ENCODE measurements around the gene OR52J3. TPM values are rescaled to one million over a fixed set of nuclear protein-coding genes. Genes with fewer than 3 reads are reported as not detected.
"Not testable (repeated sequence)": the region's sequence is repeated elsewhere in the genome, so short reads cannot be mapped to it uniquely, and the experiment has no call there.

Gene OR52J3
- polyA plus RNA-seq, 1 donor (not counting 4 experiments of a cell fraction or from before 2014, with no cell fraction given) = not detected

DNA sequence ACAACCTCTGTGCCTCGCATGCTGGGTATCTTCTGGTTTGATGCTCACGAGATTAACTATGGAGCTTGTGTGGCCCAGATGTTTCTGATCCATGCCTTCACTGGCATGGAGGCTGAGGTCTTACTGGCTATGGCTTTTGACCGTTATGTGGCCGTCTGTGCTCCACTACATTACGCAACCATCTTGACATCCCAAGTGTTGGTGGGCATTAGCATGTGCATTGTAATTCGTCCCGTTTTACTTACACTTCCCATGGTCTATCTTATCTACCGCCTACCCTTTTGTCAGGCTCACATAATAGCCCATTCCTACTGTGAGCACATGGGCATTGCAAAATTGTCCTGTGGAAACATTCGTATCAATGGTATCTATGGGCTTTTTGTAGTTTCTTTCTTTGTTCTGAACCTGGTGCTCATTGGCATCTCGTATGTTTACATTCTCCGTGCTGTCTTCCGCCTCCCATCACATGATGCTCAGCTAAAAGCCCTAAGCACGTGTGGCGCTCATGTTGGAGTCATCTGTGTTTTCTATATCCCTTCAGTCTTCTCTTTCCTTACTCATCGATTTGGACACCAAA, 516 bp downstream of the OR52J3 start:
- H3K9me3 ChIP-seq (ENCODE audit: control insufficient read depth, low read depth, low read length) = no peaks in the 10 kb centered on the region
- no peak overlapping the region for H3K27ac ChIP-seq (ENCODE audit: control insufficient read depth, insufficient read depth, low read length)
- no peak overlapping the region for H3K9ac ChIP-seq (ENCODE audit: control insufficient read depth, extremely low read depth, insufficient read depth, low read length)
- H3K79me2 ChIP-seq (ENCODE audit: control insufficient read depth, insufficient read depth, low read length) = no peaks in the 10 kb centered on the region
- dilution Hi-C loops (cut with MboI; ENCODE audit: extremely low pct_ligation_motif_present, low sequenced_read_pairs) = no loop called here
- H3K27me3 ChIP-seq (ENCODE audit: control insufficient read depth, extremely low read depth, insufficient read depth, low read length) = no peaks in the 10 kb centered on the region
- H2AFZ ChIP-seq (ENCODE audit: control insufficient read depth, low read length) = no peak overlapping the region
- no peak for DNase-seq (ENCODE audit: low read depth, low spot score)
- no peaks in the 10 kb centered on the region for H3K9me1 ChIP-seq (ENCODE audit: control insufficient read depth, extremely low read depth, insufficient read depth, low read length)
- TF ChIP-seq EZH2 (IDR thresholded peaks at IDR 0.05; ENCODE audit: low read length) = no peak
- TF ChIP-seq, protein P1, sequence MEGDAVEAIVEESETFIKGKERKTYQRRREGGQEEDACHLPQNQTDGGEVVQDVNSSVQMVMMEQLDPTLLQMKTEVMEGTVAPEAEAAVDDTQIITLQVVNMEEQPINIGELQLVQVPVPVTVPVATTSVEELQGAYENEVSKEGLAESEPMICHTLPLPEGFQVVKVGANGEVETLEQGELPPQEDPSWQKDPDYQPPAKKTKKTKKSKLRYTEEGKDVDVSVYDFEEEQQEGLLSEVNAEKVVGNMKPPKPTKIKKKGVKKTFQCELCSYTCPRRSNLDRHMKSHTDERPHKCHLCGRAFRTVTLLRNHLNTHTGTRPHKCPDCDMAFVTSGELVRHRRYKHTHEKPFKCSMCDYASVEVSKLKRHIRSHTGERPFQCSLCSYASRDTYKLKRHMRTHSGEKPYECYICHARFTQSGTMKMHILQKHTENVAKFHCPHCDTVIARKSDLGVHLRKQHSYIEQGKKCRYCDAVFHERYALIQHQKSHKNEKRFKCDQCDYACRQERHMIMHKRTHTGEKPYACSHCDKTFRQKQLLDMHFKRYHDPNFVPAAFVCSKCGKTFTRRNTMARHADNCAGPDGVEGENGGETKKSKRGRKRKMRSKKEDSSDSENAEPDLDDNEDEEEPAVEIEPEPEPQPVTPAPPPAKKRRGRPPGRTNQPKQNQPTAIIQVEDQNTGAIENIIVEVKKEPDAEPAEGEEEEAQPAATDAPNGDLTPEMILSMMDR (optimal IDR thresholded peaks at IDR 0.05 in 1 of 3, IDR thresholded peaks at IDR 0.05 in 1 of 3, conservative IDR thresholded peaks at IDR 0.05 in 1 of 3; ENCODE audit: extremely low read depth in 1 of 3, insufficient read depth in 2 of 3, low read length in 3 of 3) = no peak
- H3K4me2 ChIP-seq (ENCODE audit: control insufficient read depth, extremely low read depth, insufficient read depth, low read depth, low read length) = no peak overlapping the region
- no peak for FAIRE-seq
- H3K4me3 ChIP-seq (ENCODE audit: control insufficient read depth in 2 of 3, extremely low read depth in 1 of 3, insufficient read depth in 2 of 3, low read depth in 1 of 3, low read length in 3 of 3) = no peak overlapping the region
- no peaks in the 10 kb centered on the region for H3K36me3 ChIP-seq (ENCODE audit: control insufficient read depth in 2 of 2, extremely low read depth in 1 of 2, insufficient read depth in 2 of 2, low read length in 2 of 2)
- H3K4me1 ChIP-seq (ENCODE audit: control insufficient read depth, extremely low read depth, insufficient read depth, low read length) = no peaks in the 10 kb centered on the region
- H4K20me1 ChIP-seq (ENCODE audit: control insufficient read depth, extremely low read depth, insufficient read depth, low read length) = no peaks in the 10 kb centered on the region

DNA sequence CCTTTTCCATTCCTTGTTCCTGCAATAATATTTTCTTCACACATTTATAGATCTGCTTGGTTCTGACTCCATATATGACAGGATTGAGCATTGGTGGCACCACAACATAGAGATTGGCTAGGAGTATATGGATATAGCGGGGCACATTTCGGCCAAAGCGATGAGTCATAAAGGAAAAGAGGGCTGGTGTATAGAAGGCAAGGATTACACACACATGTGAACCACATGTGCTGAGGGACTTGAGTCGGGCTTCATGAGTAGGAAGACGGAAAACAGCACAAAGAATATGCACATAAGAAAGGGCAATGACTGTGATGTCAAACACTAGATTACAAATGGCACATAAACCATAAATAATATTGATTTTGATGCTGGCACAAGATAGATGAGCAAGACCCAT, 12.4 kb downstream of the OR52J3 start:
- H3K4me3 ChIP-seq (ENCODE audit: control insufficient read depth in 2 of 3, extremely low read depth in 1 of 3, insufficient read depth in 2 of 3, low read depth in 1 of 3, low read length in 3 of 3); H3K9me3 ChIP-seq (ENCODE audit: control insufficient read depth, low read depth, low read length); H3K36me3 ChIP-seq (ENCODE audit: control insufficient read depth in 2 of 2, extremely low read depth in 1 of 2, insufficient read depth in 2 of 2, low read length in 2 of 2); dilution Hi-C loops (cut with MboI; ENCODE audit: extremely low pct_ligation_motif_present, low sequenced_read_pairs); H3K79me2 ChIP-seq (ENCODE audit: control insufficient read depth, insufficient read depth, low read length); FAIRE-seq; H4K20me1 ChIP-seq (ENCODE audit: control insufficient read depth, extremely low read depth, insufficient read depth, low read length); H3K4me2 ChIP-seq (ENCODE audit: control insufficient read depth, extremely low read depth, insufficient read depth, low read depth, low read length); DNase-seq (ENCODE audit: low read depth, low spot score); H3K4me1 ChIP-seq (ENCODE audit: control insufficient read depth, extremely low read depth, insufficient read depth, low read length); H3K27me3 ChIP-seq (ENCODE audit: control insufficient read depth, extremely low read depth, insufficient read depth, low read length); H3K9ac ChIP-seq (ENCODE audit: control insufficient read depth, extremely low read depth, insufficient read depth, low read length); H3K9me1 ChIP-seq (ENCODE audit: control insufficient read depth, extremely low read depth, insufficient read depth, low read length); H2AFZ ChIP-seq (ENCODE audit: control insufficient read depth, low read length); H3K27ac ChIP-seq (ENCODE audit: control insufficient read depth, insufficient read depth, low read length): not testable (repeated sequence)

DNA sequence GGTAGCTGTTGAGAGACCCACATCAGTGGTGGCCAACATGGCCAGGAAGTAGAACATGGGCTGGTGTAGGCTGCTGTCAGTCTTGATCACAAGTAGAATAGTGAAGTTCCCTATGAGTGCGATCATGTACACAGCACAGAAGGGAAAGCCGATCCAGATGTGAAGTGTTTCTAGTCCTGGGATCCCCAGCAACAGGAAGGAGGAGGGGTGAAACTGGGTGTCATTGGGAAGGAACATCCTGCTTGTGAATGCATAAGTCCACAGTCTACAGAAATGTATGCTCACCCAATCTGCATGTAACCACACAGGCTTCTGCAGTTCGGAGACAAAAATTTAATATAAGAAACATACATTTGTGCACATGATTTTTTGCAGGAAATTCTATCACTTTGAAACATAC, 13.1 kb downstream of the OR52J3 start, which contains the start of gene OR52E2:
Gene OR52E2 (minus strand): TSS at position 237 of the 400 bp plus-strand sequence. CDS start 0 bp downstream, at position 237.
- Histone ChIP-seq H4K20me1 (ENCODE audit: control insufficient read depth, extremely low read depth, insufficient read depth, low read length) (no peaks in the 10 kb centered on the region), H3K4me1 (ENCODE audit: control insufficient read depth, extremely low read depth, insufficient read depth, low read length) (no peaks in the 10 kb centered on the region), H3K27me3 (ENCODE audit: control insufficient read depth, extremely low read depth, insufficient read depth, low read length) (no peaks in the 10 kb centered on the region), H3K9ac (ENCODE audit: control insufficient read depth, extremely low read depth, insufficient read depth, low read length) (no peak within 1 kb of the TSS), H3K79me2 (ENCODE audit: control insufficient read depth, insufficient read depth, low read length) (no peaks in the 10 kb centered on the region), H3K27ac (ENCODE audit: control insufficient read depth, insufficient read depth, low read length) (no peak within 1 kb of the TSS), H3K4me2 (ENCODE audit: control insufficient read depth, extremely low read depth, insufficient read depth, low read depth, low read length) (no peak within 1 kb of the TSS), H2AFZ (ENCODE audit: control insufficient read depth, low read length) (no peak within 1 kb of the TSS), H3K4me3 (ENCODE audit: control insufficient read depth in 2 of 3, extremely low read depth in 1 of 3, insufficient read depth in 2 of 3, low read depth in 1 of 3, low read length in 3 of 3) (no peak within 1 kb of the TSS), H3K9me3 (ENCODE audit: control insufficient read depth, low read depth, low read length) (no peaks in the 10 kb centered on the region), H3K36me3 (ENCODE audit: control insufficient read depth in 2 of 2, extremely low read depth in 1 of 2, insufficient read depth in 2 of 2, low read length in 2 of 2) (no peaks in the 10 kb centered on the region), H3K9me1 (ENCODE audit: control insufficient read depth, extremely low read depth, insufficient read depth, low read length) (no peaks in the 10 kb centered on the region)
- DNase-seq (ENCODE audit: low read depth, low spot score) (no peak), FAIRE-seq (no peak)
- TF ChIP-seq EZH2 (IDR thresholded peaks at IDR 0.05; ENCODE audit: low read length) = no peak
- TF ChIP-seq, protein P1 (optimal IDR thresholded peaks at IDR 0.05 in 1 of 3, IDR thresholded peaks at IDR 0.05 in 1 of 3, conservative IDR thresholded peaks at IDR 0.05 in 1 of 3; ENCODE audit: extremely low read depth in 1 of 3, insufficient read depth in 2 of 3, low read length in 3 of 3) = no peak
- dilution Hi-C loops (cut with MboI; ENCODE audit: extremely low pct_ligation_motif_present, low sequenced_read_pairs) = no loop called here

Measured in keratinocyte (primary cell).